H9 (cell line): ENCODE data around the gene TADA2B. TPM values are rescaled to one million over a fixed set of nuclear protein-coding genes. Genes with fewer than 3 reads are reported as not detected.

Experiments used
- DNase-seq: peaks from one replicate; pipeline ENCODE4 v3.0.0-alpha.2; 2017
- H2AFZ ChIP-seq: one replicate; pipeline ENCODE4 v1.6.1; 2013; ENCODE audit warnings: mild to moderate bottlenecking, low read length, control low read depth, moderate library complexity
- H2AK5ac ChIP-seq: 2 replicates; pipeline ENCODE4 v1.6.1; 2013; ENCODE audit warnings: low read length, control low read depth, mixed read lengths; ENCODE audit not compliant: insufficient read length
- H2BK120ac ChIP-seq: one replicate; pipeline ENCODE4 v1.6.1; 2013; ENCODE audit warnings: low read depth, mild to moderate bottlenecking, low read length, control low read depth, inconsistent platforms; ENCODE audit not compliant: poor library complexity, severe bottlenecking
- H2BK12ac ChIP-seq: 2 replicates; pipeline ENCODE4 v1.6.1; 2013; ENCODE audit warnings: low read length, control low read depth, mixed read lengths, low read depth; ENCODE audit not compliant: insufficient read length
- H2BK15ac ChIP-seq: 2 replicates; pipeline ENCODE4 v1.6.1; 2013; ENCODE audit warnings: low read depth, low read length, control low read depth
- H2BK20ac ChIP-seq: one replicate; pipeline ENCODE4 v1.6.1; 2013; ENCODE audit warnings: low read depth, mild to moderate bottlenecking, low read length, control low read depth, inconsistent platforms; ENCODE audit not compliant: poor library complexity, severe bottlenecking
- H2BK5ac ChIP-seq: 2 replicates; pipeline ENCODE4 v1.6.1; 2013; ENCODE audit warnings: low read length, control low read depth, mixed read lengths; ENCODE audit not compliant: insufficient read length
- H3K14ac ChIP-seq: 2 replicates; pipeline ENCODE4 v1.6.1; 2013; ENCODE audit warnings: low read length, control low read depth; ENCODE audit not compliant: insufficient read depth
- H3K18ac ChIP-seq: 2 replicates; pipeline ENCODE4 v1.6.1; 2013; ENCODE audit warnings: low read depth, mild to moderate bottlenecking, mixed read lengths, low read length, control low read depth; ENCODE audit not compliant: insufficient read length
- H3K23ac ChIP-seq: 2 replicates; pipeline ENCODE4 v1.6.1; 2013; ENCODE audit warnings: low read length, control low read depth, mixed read lengths, low read depth; ENCODE audit not compliant: insufficient read length
- H3K23me2 ChIP-seq: 2 replicates; pipeline ENCODE4 v1.6.1; 2013; ENCODE audit warnings: low read depth, mild to moderate bottlenecking, mixed read lengths, low read length, control low read depth; ENCODE audit not compliant: insufficient read length, poor library complexity, severe bottlenecking
- H3K27ac ChIP-seq: 2 replicates; pipeline ENCODE4 v1.5.1; 2013; ENCODE audit warnings: low read length, control low read depth, mixed read lengths, low read depth; ENCODE audit not compliant: insufficient read length
- H3K27me3 ChIP-seq: 2 replicates; pipeline ENCODE4 v1.6.1; 2013; ENCODE audit warnings: low read length, control low read depth, inconsistent platforms; ENCODE audit not compliant: insufficient read depth
- H3K4ac ChIP-seq: 2 replicates; pipeline ENCODE4 v1.6.1; 2013; ENCODE audit warnings: low read depth, mild to moderate bottlenecking, control low read depth, inconsistent platforms, low read length, moderate library complexity
- H3K4me1 ChIP-seq: 2 replicates; pipeline ENCODE4 v1.6.1; 2013; ENCODE audit warnings: low read length, control low read depth, inconsistent platforms; ENCODE audit not compliant: insufficient read depth
- H3K4me2 ChIP-seq: 2 replicates; pipeline ENCODE4 v1.6.1; 2013; ENCODE audit warnings: low read length, control low read depth, mixed read lengths; ENCODE audit not compliant: insufficient read length, insufficient read depth
- H3K56ac ChIP-seq: 2 replicates; pipeline ENCODE4 v1.6.1; 2013; ENCODE audit warnings: low read depth, mild to moderate bottlenecking, mixed read lengths, low read length, control low read depth; ENCODE audit not compliant: insufficient read length
- H3K79me1 ChIP-seq: 2 replicates; pipeline ENCODE4 v1.6.1; 2013; ENCODE audit warnings: low read depth, mild to moderate bottlenecking, moderate library complexity, low read length, control low read depth, inconsistent platforms; ENCODE audit not compliant: insufficient read depth, poor library complexity, severe bottlenecking
- H3K79me2 ChIP-seq: 2 replicates; pipeline ENCODE4 v1.6.1; 2013; ENCODE audit warnings: low read length, control low read depth, inconsistent platforms; ENCODE audit not compliant: insufficient read depth
- H3K9ac ChIP-seq: 2 replicates; pipeline ENCODE4 v1.6.1; 2013; ENCODE audit warnings: low read length, control low read depth, mixed read lengths; ENCODE audit not compliant: insufficient read length; ENCODE audit errors: extremely low read depth
- H3K9me3 ChIP-seq: one replicate; pipeline ENCODE4 v1.6.1; 2013; ENCODE audit warnings: low read depth, low read length, inconsistent platforms; ENCODE audit not compliant: control insufficient read depth
- H3T11ph ChIP-seq: one replicate; pipeline ENCODE4 v1.6.1; 2013; ENCODE audit warnings: mild to moderate bottlenecking, low read length, control low read depth, inconsistent platforms
- H4K20me1 ChIP-seq: one replicate; pipeline ENCODE4 v1.6.1; 2013; ENCODE audit not compliant: control insufficient read depth, insufficient read length, insufficient read depth
- H4K5ac ChIP-seq: 2 replicates; pipeline ENCODE4 v1.6.1; 2013; ENCODE audit warnings: low read depth, mild to moderate bottlenecking, mixed read lengths, low read length, control low read depth; ENCODE audit not compliant: insufficient read length
- H4K8ac ChIP-seq: replicated peaks from 2 replicates; pipeline ENCODE4 v1.6.1; 2013; ENCODE audit warnings: low read length, control low read depth, mixed read lengths, low read depth; ENCODE audit not compliant: insufficient read length
- H4K91ac ChIP-seq: 2 replicates; pipeline ENCODE4 v1.6.1; 2013; ENCODE audit warnings: low read depth, mild to moderate bottlenecking, moderate library complexity, mixed read lengths, low read length, control low read depth; ENCODE audit not compliant: insufficient read length
- H3K27ac Mint-ChIP-seq, 3 experiments: 2 replicates in 2 of 3; 3 replicates in 1 of 3; pipeline ENCODE4 v1.8.0; 2020 to 2021; ENCODE audit warnings: mixed read lengths in 3 of 3, mild to moderate bottlenecking in 1 of 3, moderate library complexity in 1 of 3
- H3K27me3 Mint-ChIP-seq: 2 replicates; pipeline ENCODE4 v1.8.0; 2021; ENCODE audit warnings: low read depth, mild to moderate bottlenecking, moderate library complexity, mixed read lengths
- H3K36me3 Mint-ChIP-seq, 3 experiments: 2 replicates in 2 of 3; 3 replicates in 1 of 3; pipeline ENCODE4 v1.8.0; 2020 to 2021; ENCODE audit warnings: low read depth in 3 of 3, mixed read lengths in 3 of 3; ENCODE audit not compliant: insufficient read depth in 1 of 3
- H3K4me1 Mint-ChIP-seq, 2 experiments: 2 replicates each; pipeline ENCODE4 v1.8.0; 2020; ENCODE audit warnings: mixed read lengths in 2 of 2
- H3K4me3 Mint-ChIP-seq, 2 experiments: 2 replicates in 1 of 2; 3 replicates in 1 of 2; pipeline ENCODE4 v1.8.0; 2020 to 2021; ENCODE audit warnings: mild to moderate bottlenecking in 2 of 2, mixed read lengths in 2 of 2, moderate library complexity in 1 of 2
- H3K9me3 Mint-ChIP-seq, 2 experiments: 2 replicates in 1 of 2; 3 replicates in 1 of 2; pipeline ENCODE4 v1.8.0; 2020; ENCODE audit warnings: mild to moderate bottlenecking in 2 of 2, mixed read lengths in 2 of 2, moderate library complexity in 1 of 2
- CTCF ChIP-seq: fragments of 200-600 bp; sonication (generic); conservative IDR thresholded peaks from 3 replicates; pipeline ENCODE4 v1.8.0; 2021; ENCODE audit warnings: antibody characterized with exemption, mild to moderate bottlenecking
- WGBS: extraction: QIAGEN DNeasy Blood & Tissue Kit; methylation state at CpG from one replicate; pipeline ENCODE4 v1.1.7; 2013; ENCODE audit warnings: missing lambda C conversion rate, low lambda C conversion rate, mixed read lengths; ENCODE audit not compliant: insufficient read length; ENCODE audit errors: extremely low coverage; 5-methylcytosine and 5-hydroxymethylcytosine counted together
- total RNA-seq: library from RNA; stranded (reverse); gene quantifications from 2 replicates; pipeline ENCODE4 v1.2.1, GENCODE V29; 2021

The TADA2B gene
- total RNA-seq, 1 experiment from 2014 or later: 14.0 TPM

GRCh38 chr4:7055990-7056325 lies 12.8 kb downstream of the TADA2B start:
- H2BK15ac ChIP-seq: no peak overlapping the region
- no peak overlapping the region for H3K9ac ChIP-seq
- no peak overlapping the region for H4K8ac ChIP-seq
- no peak overlapping the region for H2BK120ac ChIP-seq
- no peak overlapping the region for H2BK12ac ChIP-seq
- H3K14ac ChIP-seq: no peak overlapping the region; the same call in 1 of the 2 replicates
- no peaks in the 10 kb centered on the region for H3K79me2 ChIP-seq
- H3K4me1 ChIP-seq: no peaks in the 10 kb centered on the region
- Mint-ChIP-seq H3K9me3 (no peaks in the 10 kb centered on the region), H3K4me1 (peaks cover 5 to 11% of the 10 kb centered on the region in 2 experiments; a peak in 3 of 4 replicates), H3K4me3 (no peak overlapping the region), H3K27ac (peak overlapping the region; percentile 13 to 57 (median 50); a peak in 3 of 7 replicates), H3K27me3 (no peaks in the 10 kb centered on the region), H3K36me3 (peaks cover 14 to 47% (median 40%) of the 10 kb centered on the region in 3 experiments; a peak in 6 of 7 replicates)
- H3K56ac ChIP-seq: no peak overlapping the region
- no peak overlapping the region for H2BK20ac ChIP-seq
- no peak overlapping the region for H3K4me2 ChIP-seq
- H4K5ac ChIP-seq: no peak overlapping the region
- H3K27ac ChIP-seq: no peak overlapping the region
- no peak overlapping the region for H3K4ac ChIP-seq
- no peak overlapping the region for H2AK5ac ChIP-seq
- H2AFZ ChIP-seq: no peak overlapping the region
- TF ChIP-seq CTCF: no peak
- no peaks in the 10 kb centered on the region for H3K27me3 ChIP-seq
- H3K18ac ChIP-seq: no peak overlapping the region
- H3K23ac ChIP-seq: no peak overlapping the region
- H2BK5ac ChIP-seq: no peak overlapping the region
- no peaks in the 10 kb centered on the region for H3K9me3 ChIP-seq
- WGBS: no CpG with 5 or more reads among the region's 10 CpGs
- no peak for DNase-seq
- H3K79me1 ChIP-seq: no peaks in the 10 kb centered on the region
- H3T11ph ChIP-seq: no peak overlapping the region
- H4K20me1 ChIP-seq: no peaks in the 10 kb centered on the region
- no peak overlapping the region for H4K91ac ChIP-seq
- no peaks in the 10 kb centered on the region for H3K23me2 ChIP-seq
